HCT116 (cell line): ENCODE results near the gene AMZ1. TPM values are rescaled to one million over a fixed set of nuclear protein-coding genes. Genes with fewer than 3 reads are reported as not detected.

Experiments
- ATAC-seq: fragments of 200-7000 bp; cut with Tn5 transposase; 2 replicates; pipeline ENCODE4 v1.9.1; 2020; ENCODE audit warnings: mild to moderate bottlenecking, moderate library complexity
- BruUV-seq: library from RNA; stranded (reverse); fragments of 400-500 nt; replicated peaks from 2 replicates; lab custom pipeline; 2021; lab: Mats Ljungman, UMichigan
- CTCF ChIA-PET: fragments of 300-600 bp; sonication (Branson Sonifier 250); formaldehyde crosslinking; loops from one replicate; lab custom pipeline; 2021; ENCODE audit warnings: antibody characterized with exemption; lab: Charles Lee
- POLR2A ChIA-PET: fragments of 300-600, 350-600 bp; sonication (Branson Sonifier 250); formaldehyde crosslinking; loops from one replicate; lab custom pipeline; 2021; ENCODE audit warnings: antibody characterized with exemption; lab: Charles Lee
- RAD21 ChIA-PET, 2 experiments: fragments of 300-600 bp; sonication (Branson Sonifier 250); formaldehyde crosslinking; loops; one replicate each; lab custom pipeline; 2023; ENCODE audit warnings: low total read pairs in 2 of 2; ENCODE audit not compliant: uncharacterized antibody in 2 of 2, unreplicated experiment in 2 of 2, low non-redundant PET in 1 of 2; lab: Charles Lee
- DNase-seq: peaks from one replicate; pipeline ENCODE4 v3.0.0-alpha.2; 2010; ENCODE audit warnings: low read depth, low spot score
- H2AFZ ChIP-seq: fragments of 200-600 bp; shearing (Covaris generic), sonication (generic); 2 replicates; pipeline ENCODE4 v1.6.1; 2017; ENCODE audit warnings: low read depth, mixed run types, mixed read lengths, antibody characterized with exemption, low read length; ENCODE audit not compliant: poor library complexity, severe bottlenecking
- H3K27ac ChIP-seq: 2 replicates; pipeline ENCODE4 v1.5.1; 2012; ENCODE audit warnings: low read depth, low read length
- H3K27me3 ChIP-seq: fragments of 200-600 bp; sonication (generic); 2 replicates; pipeline ENCODE4 v1.6.1; 2016; ENCODE audit warnings: mixed run types, low read length, mixed read lengths; ENCODE audit not compliant: insufficient read depth
- H3K36me3 ChIP-seq, 2 experiments: fragments of 200-500 bp in 1 of 2; fragments of 200-600 bp in 1 of 2; sonication (Bioruptor generic) in 1 of 2; sonication (generic) in 1 of 2; 2 replicates each; pipeline versions ENCODE4 v1.5.1 to v1.6.1; 2014 to 2016; ENCODE audit warnings: low read length in 2 of 2, inconsistent platforms in 1 of 2, mixed read lengths in 1 of 2, mixed run types in 1 of 2; ENCODE audit not compliant: insufficient read depth in 2 of 2, control insufficient read depth in 1 of 2
- H3K4me1 ChIP-seq, 2 experiments: fragments of 200-600 bp in 1 of 2; sonication (generic) in 1 of 2; 2 replicates each; pipeline versions ENCODE4 v1.5.1 to v1.6.1; 2012 to 2017; ENCODE audit warnings: low read length in 2 of 2, inconsistent platforms in 1 of 2, mild to moderate bottlenecking in 1 of 2, mixed read lengths in 1 of 2, mixed run types in 1 of 2, moderate library complexity in 1 of 2; ENCODE audit not compliant: insufficient read depth in 2 of 2, control insufficient read depth in 1 of 2
- H3K4me2 ChIP-seq: fragments of 200-600 bp; sonication (generic); 2 replicates; pipeline ENCODE4 v1.6.1; 2017; ENCODE audit warnings: mixed run types, low read length, mixed read lengths
- H3K4me3 ChIP-seq, 2 experiments: fragments of 200-600 bp in 1 of 2; sonication (generic) in 1 of 2; replicated peaks in 1 of 2; 2 replicates each; pipeline ENCODE4 v1.5.1; 2011 to 2016; ENCODE audit warnings: low read length in 2 of 2, control low read depth in 1 of 2, low read depth in 1 of 2, mild to moderate bottlenecking in 1 of 2, mixed read lengths in 1 of 2, mixed run types in 1 of 2
- H3K79me2 ChIP-seq: fragments of 200-600 bp; sonication (generic); 2 replicates; pipeline ENCODE4 v1.6.1; 2017; ENCODE audit warnings: mild to moderate bottlenecking, mixed run types, low read length, moderate library complexity, mixed read lengths; ENCODE audit not compliant: insufficient read depth
- H3K9ac ChIP-seq: fragments of 200-600 bp; sonication (generic); 2 replicates; pipeline ENCODE4 v1.6.1; 2016; ENCODE audit warnings: low read length, mixed read lengths
- H3K9me2 ChIP-seq: fragments of 200-600 bp; sonication (generic), shearing (Covaris generic); 2 replicates; pipeline ENCODE4 v1.6.1; 2017; ENCODE audit warnings: mixed run types, mild to moderate bottlenecking, moderate library complexity; ENCODE audit not compliant: insufficient read depth
- H3K9me3 ChIP-seq, 2 experiments: fragments of 200-500 bp in 1 of 2; fragments of 200-600 bp in 1 of 2; sonication (Bioruptor generic) in 1 of 2; sonication (generic) in 1 of 2; 2 replicates each; pipeline ENCODE4 v1.6.1; 2014 to 2017; ENCODE audit warnings: low read length in 2 of 2, mixed read lengths in 2 of 2, inconsistent platforms in 1 of 2, low read depth in 1 of 2, mild to moderate bottlenecking in 1 of 2, mixed run types in 1 of 2, moderate library complexity in 1 of 2; ENCODE audit not compliant: control insufficient read depth in 1 of 2, insufficient read depth in 1 of 2
- H4K20me1 ChIP-seq: fragments of 200-600 bp; sonication (generic), shearing (Covaris generic); 2 replicates; pipeline ENCODE4 v1.6.1; 2017; ENCODE audit warnings: mixed run types, mild to moderate bottlenecking, moderate library complexity; ENCODE audit not compliant: insufficient read depth
- ATF3 ChIP-seq: IDR thresholded peaks from 2 replicates; pipeline ENCODE4 v1.6.1; 2012
- CEBPB ChIP-seq: IDR thresholded peaks from 2 replicates; pipeline ENCODE4 v1.6.1; 2012; ENCODE audit warnings: low read depth
- CTCF ChIP-seq, 3 experiments: fragments of 200-600 bp in 1 of 3; sonication (generic) in 1 of 3; IDR thresholded peaks in 2 of 3; conservative IDR thresholded peaks in 1 of 3; 2 replicates each; pipeline ENCODE4 v1.5.1; 2012 to 2017; ENCODE audit warnings: low read depth in 2 of 3, low read length in 2 of 3, antibody characterized with exemption in 1 of 3, borderline replicate concordance in 1 of 3, control low read depth in 1 of 3, mild to moderate bottlenecking in 1 of 3, mixed read lengths in 1 of 3, mixed run types in 1 of 3, moderate library complexity in 1 of 3; ENCODE audit not compliant: insufficient read depth in 1 of 3
- EGR1 ChIP-seq: IDR thresholded peaks from 2 replicates; pipeline ENCODE4 v1.6.1; 2012; ENCODE audit warnings: low read depth
- ELF1 ChIP-seq: IDR thresholded peaks from 2 replicates; pipeline ENCODE4 v1.6.1; 2012; ENCODE audit warnings: low read depth, borderline replicate concordance
- EZH2 ChIP-seq: fragments of 200-600 bp; sonication (generic); IDR thresholded peaks from 2 replicates; pipeline ENCODE4 v1.6.1; 2017; ENCODE audit warnings: antibody characterized with exemption, mixed run types
- EZH2phosphoT487 ChIP-seq: fragments of 200-600 bp; IDR thresholded peaks from 2 replicates; pipeline ENCODE4 v1.6.1; 2018; ENCODE audit warnings: antibody characterized with exemption, borderline replicate concordance
- FOSL1 ChIP-seq: IDR thresholded peaks from 2 replicates; pipeline ENCODE4 v1.6.1; 2012; ENCODE audit warnings: low read depth
- JUND ChIP-seq: IDR thresholded peaks from 2 replicates; pipeline ENCODE4 v1.6.1; 2012
- MAX ChIP-seq: IDR thresholded peaks from 2 replicates; pipeline ENCODE4 v1.6.1; 2012
- POLR2A ChIP-seq: IDR thresholded peaks from 2 replicates; pipeline ENCODE4 v1.7.0; 2011; ENCODE audit warnings: borderline replicate concordance; ENCODE audit not compliant: insufficient read depth, insufficient read length; ENCODE audit errors: extremely low read depth
- POLR2AphosphoS5 ChIP-seq: IDR thresholded peaks from 2 replicates; pipeline ENCODE4 v1.6.1; 2011; ENCODE audit warnings: mild to moderate bottlenecking, low read depth, low read length, moderate library complexity
- REST ChIP-seq: IDR thresholded peaks from 2 replicates; pipeline ENCODE4 v1.6.1; 2012; ENCODE audit warnings: low read depth
- SIN3A ChIP-seq: IDR thresholded peaks from 2 replicates; pipeline ENCODE4 v1.6.1; 2012; ENCODE audit warnings: low read depth
- SP1 ChIP-seq: IDR thresholded peaks from 2 replicates; pipeline ENCODE4 v1.6.1; 2012; ENCODE audit warnings: low read depth
- SRF ChIP-seq: IDR thresholded peaks from 2 replicates; pipeline ENCODE4 v1.6.1; 2012; ENCODE audit warnings: low read depth
- YY1 ChIP-seq: IDR thresholded peaks from 2 replicates; pipeline ENCODE4 v1.6.1; 2011; ENCODE audit warnings: low read length, low read depth, moderate library complexity, mild to moderate bottlenecking; ENCODE audit not compliant: insufficient replicate concordance; ENCODE audit errors: extremely low read depth
- ZBTB33 ChIP-seq: IDR thresholded peaks from 2 replicates; pipeline ENCODE4 v1.6.1; 2011; ENCODE audit warnings: mild to moderate bottlenecking, low read length, moderate library complexity; ENCODE audit not compliant: insufficient replicate concordance; ENCODE audit errors: extremely low read depth
- ZFX ChIP-seq: fragments of 450-650 bp; IDR thresholded peaks from 2 replicates; pipeline ENCODE4 v1.6.1; 2017
- ZNF274 ChIP-seq: fragments of 200-500 bp; sonication (Bioruptor generic); IDR thresholded peaks from 2 replicates; pipeline ENCODE4 v1.6.1; 2014; ENCODE audit warnings: mild to moderate bottlenecking, low read depth, low read length, inconsistent platforms
- intact Hi-C: fragments of 100-400 bp; cut with micrococcal nuclease; formaldehyde crosslinking; loops from 2 replicates; pipeline ENCODE4 v1.10.0; 2022
- total RNA-seq: library from RNA; stranded (reverse); gene quantifications from one replicate; pipeline ENCODE4 v1.2.1, GENCODE V29; 2021; ENCODE audit not compliant: unreplicated experiment

AMZ1 gene
- total RNA-seq, 1 experiment from 2014 or later = not detected

GRCh38 chr7:2698581-2699288 is 10.7 kb downstream of the AMZ1 start:
- H3K27ac ChIP-seq = no peak overlapping the region
- H3K36me3 ChIP-seq = no peaks in the 10 kb centered on the region
- TF ChIP-seq YY1 (no peak), SIN3A (no peak), EZH2 (no peak), POLR2A (no peak), FOSL1 (no peak), CEBPB (no peak), ZFX (no peak), REST (no peak), JUND (no peak), ZNF274 (no peak), ZBTB33 (no peak), EGR1 (no peak), SRF (no peak), SP1 (no peak), ELF1 (no peak), ATF3 (no peak), MAX (no peak), EZH2phosphoT487 (no peak), CTCF (IDR thresholded peaks at IDR 0.05 in 2 of 3, conservative IDR thresholded peaks at IDR 0.05 in 1 of 3; ENCODE audit: borderline replicate concordance in 1 of 3, insufficient read depth in 1 of 3, low read depth in 2 of 3, low read length in 2 of 3) (no peak), POLR2AphosphoS5 (no peak)
- TF ChIP-seq, all 23 proteins: peak for 0
- H3K9me3 ChIP-seq = no peaks in the 10 kb centered on the region
- no peaks in the 10 kb centered on the region for H3K27me3 ChIP-seq
- peaks cover 0 to 4% of the 10 kb centered on the region in 2 experiments; a peak in 1 of 4 replicates for H3K4me1 ChIP-seq
- no peaks in the 10 kb centered on the region for H4K20me1 ChIP-seq
- BruUV-seq = no TSS peak
- ChIA-PET RAD21 (no interaction called here), POLR2A (no interaction called here), CTCF (no interaction called here)
- H3K79me2 ChIP-seq = no peaks in the 10 kb centered on the region
- no peaks in the 10 kb centered on the region for H3K9me2 ChIP-seq
- no peak overlapping the region for H3K4me3 ChIP-seq
- no peak overlapping the region for H2AFZ ChIP-seq
- no peak overlapping the region for H3K9ac ChIP-seq
- DNase-seq (no peak), ATAC-seq (no peak)
- intact Hi-C loops = no loop called here
- H3K4me2 ChIP-seq = no peak overlapping the region
